Fibroblast of skin of left biceps (primary cell): ENCODE results near the gene PANK2.
"Not testable (repeated sequence)": the region's sequence is repeated elsewhere in the genome, so short reads cannot be mapped to it uniquely, and the experiment has no call there.

Source experiments
- DNase-seq, 2 experiments: peaks; one replicate each; pipeline ENCODE4 v3.0.0-alpha.2; 2013; ENCODE audit warnings: low read depth in 2 of 2

The PANK2 gene

DNA sequence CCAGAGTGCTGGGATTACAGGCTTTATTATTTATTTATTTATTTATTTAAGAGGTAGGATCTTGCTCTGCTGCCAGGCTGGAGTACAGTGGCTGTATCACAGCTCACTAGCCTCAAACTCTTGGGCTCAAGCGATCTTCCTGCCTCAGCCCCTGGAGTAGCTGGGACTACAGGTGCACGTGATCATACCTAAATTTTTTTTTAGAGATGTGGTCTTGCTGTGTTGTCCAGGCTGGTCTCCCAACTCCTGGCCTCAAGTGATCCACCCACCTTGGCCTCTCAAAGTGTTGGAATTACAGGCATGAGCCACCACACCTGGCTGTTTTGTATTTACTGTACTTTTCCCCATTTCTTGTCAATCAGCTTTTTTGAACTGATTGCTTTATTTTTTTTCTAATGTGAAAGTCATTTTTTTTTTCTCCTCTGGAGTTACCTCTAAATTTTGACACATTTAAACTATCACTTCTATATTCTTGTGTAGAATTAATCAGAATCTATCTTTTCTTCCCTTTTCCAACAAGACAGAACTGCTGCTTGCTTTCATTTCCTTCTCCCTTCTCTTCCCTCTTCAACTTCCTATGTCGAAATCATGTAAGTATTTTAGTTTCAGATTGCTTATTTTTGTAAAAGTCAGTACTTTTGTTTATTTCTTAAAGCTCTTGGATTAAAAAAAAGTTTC, 12.0 kb downstream of the PANK2 start:
- no peak for DNase-seq

DNA sequence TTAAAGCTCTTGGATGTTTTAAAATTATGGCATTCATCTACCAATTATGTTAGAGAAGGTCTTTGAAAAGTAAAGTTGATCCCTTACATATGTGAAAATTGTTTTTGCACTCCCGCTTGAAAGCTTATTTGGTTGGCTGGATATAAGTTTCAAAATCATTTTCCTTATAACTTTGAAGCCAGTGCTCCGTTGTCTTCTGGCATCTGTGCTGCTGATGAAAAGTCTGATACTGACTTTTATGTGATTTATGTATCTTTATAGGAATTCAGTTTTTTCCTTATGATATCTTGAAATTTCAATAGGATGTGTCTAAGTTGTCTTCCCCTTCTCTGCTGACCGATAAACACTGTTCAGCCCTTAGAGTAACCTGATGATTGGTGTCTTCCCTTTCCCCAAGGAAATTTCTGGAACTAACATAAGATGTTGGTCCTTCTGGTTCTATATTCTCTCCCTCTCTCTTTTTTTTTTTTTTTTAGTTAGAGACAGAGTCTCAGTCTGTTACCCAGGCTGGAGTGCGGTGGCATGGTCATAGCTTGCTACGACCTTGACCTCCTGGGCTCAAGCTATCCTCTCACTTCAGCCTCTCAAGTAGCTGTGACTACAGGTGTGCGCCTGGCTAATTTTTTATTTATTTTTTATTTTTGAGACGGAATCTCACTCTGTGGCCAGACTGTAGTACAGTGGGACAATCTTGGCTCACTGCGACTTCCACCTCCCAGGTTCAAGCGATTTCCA, 12.7 kb downstream of the PANK2 start:
- no peak for DNase-seq

DNA sequence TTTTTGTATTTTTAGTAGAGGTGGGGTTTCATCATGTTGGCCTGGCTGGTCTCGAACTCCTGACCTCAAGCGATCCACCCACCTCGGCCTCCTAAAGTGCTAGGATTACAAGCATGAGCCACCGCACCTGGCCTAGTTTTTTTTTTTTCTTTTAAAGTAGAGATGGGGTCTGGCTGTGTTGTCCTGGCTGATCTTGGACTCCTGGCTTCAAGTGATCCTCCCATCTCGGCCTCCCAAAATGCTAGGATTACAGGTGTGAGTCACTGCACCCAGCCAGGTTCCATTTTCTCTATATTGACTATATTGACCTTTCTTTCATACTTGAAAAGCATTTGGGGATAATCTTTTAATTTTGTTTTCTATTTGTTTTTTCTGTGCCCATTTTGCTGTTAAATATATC, 13.3 kb downstream of the PANK2 start:
- DNase-seq: no peak

DNA sequence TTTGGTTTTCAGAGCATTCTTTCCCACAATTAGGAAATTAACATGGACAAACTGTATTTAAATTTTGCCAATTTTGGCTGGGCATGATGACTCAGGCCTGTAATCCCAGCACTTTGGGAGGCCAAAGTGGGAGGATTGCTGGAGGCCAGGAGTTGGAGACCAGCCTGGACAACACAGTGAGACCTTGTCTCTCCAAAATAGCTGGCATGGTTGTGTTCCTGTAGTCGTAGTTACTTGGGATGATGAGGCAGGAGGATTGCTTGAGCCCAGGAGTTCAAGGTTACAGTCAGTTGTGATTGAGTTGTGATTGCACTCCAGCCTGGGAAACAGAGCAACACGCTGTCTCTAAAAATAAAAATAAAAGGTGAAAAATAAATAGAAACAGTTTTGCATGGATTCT, 15.0 kb downstream of the PANK2 start:
- no peak for DNase-seq

DNA sequence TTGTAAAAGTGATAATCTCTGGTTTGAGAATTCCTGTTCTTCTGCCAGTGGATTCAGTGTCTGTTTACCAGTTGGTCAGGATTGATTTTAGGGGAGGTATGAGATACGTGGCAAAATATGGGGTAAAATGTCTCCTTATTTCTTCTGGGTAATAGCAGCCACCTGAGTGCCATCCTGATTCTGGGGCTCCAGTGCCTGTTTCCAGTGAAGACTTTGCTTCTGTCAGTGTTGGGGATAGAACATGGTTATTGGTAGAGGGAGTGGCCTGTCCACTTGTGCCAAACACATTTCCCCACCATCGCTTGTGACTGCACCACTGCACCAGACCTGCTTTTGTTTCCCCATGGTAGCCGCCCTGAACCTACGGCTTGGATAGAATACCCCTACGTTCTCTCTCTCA, 15.7 kb downstream of the PANK2 start:
- DNase-seq: no peak

DNA sequence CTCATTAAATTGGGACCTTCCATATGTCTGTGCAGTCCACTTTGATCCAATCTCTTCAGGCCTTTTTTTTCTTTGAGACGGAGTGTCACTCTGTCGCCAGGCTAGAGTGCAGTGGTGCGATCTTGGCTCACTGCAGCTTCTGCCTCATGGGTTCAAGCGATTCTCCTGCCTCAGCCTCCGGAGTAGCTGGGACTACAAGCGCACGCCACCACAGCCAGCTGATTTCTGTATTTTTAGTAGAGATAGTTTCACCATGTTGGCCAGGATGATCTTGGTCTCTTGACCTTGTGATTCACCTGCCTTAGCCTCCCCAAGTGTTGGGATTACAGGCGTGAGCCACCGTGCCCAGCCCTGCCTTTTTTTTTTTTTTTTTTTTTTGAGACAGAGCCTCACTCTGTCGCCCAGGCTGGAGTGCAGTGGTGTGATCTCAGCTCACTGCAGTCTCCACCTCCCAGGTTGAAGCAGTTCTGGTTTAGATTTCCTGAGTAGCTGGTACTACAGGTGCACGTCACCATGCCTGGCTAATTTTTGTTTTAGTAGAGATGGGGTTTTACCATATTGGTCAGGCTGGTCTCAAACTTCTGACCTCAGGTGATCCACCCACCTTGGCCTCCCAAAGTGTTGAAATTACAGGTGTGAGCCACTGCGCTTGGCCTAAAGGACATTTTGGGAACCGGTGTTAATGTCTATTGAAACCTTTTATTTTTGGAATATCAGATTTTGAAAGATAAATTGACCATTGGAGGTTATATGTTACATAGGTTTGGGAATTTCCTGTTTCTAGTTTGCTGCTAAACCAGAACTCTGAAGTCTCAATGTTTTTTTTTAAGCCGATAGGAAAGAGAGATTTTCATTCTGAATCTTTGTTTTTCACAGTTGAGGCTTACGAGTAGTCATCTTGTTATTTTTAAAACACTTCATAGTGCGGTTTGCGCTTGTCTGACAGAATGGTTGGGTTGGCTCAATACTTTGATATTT, 17.8 kb downstream of the PANK2 start:
- not testable (repeated sequence) for DNase-seq

DNA sequence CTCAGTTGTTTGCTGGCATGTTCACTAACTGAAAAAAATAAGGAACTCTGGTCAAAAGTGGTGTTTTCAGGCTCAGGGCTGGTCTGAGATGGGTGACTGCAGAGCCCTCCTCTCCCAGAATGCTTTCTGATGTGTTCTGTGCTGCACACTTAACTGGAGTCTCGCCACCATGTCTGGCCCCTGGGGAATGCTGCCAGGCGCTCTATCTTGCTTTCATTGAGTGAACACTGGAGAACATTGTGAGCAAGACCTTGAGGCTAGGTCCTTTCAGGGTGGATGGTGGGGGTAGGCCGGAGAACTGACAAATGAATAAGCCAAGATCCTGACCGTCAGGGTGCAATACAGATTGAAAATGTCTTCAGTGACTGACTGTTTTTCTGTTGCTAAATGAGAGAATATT, 19.5 kb downstream of the PANK2 start:
- DNase-seq: no peak

DNA sequence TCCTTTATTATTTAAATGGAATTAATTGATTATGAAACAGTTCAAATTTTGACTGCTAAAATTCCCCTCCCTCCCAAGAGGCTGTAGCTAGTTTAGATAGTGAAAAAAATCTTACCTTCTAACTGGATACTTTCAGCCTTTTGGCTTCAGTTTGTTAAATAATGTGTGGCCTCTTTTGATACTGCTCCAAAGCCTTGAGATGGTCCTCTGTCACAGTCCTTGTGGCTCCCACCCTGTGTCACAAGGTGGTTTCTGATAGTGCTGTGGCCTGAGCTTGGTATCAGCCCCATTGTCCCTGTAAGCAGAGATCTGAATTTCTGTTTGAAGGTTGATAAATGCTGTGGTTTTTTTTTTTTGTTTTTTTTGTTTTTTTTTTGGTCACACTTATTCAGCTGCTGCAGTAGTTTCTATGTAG, 20.8 kb downstream of the PANK2 start:
- no peak for DNase-seq

DNA sequence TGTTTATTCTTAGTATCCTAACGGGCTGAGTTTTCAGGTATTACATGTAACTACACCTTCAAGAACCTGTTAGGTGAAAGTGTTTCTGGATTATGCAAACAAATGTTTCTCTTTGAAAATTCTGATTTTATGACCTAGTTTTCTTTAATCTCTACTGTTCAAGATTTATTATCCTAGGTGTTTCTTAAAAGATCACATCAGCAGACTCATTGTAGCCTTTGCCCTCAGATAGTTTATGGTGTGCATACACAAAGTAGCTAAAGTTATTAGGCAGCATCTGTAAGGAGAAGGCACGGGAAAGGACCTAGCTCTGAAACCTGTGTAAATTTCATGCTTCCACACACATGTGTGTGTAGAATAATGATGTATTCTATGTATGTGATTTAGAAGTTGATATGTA, 21.7 kb downstream of the PANK2 start:
- DNase-seq: no peak

DNA sequence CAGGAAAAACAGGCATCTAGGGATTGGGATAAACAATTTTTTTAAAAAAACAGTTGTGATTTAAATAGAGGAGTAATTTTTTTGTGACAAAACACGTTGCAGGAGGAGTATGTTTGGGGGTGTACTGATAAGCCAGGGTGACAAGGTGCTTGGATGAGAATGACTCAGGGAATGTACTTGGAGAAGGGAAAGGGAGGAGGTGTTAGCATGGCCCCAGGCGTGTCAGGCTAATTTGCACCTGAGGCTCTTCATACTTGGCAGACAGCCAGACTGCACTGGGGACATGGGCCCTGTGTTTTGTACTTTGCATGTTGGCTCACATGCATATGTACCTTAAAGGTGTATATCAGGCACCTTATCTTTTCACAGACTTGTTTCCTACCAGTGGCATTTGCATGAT, 22.8 kb downstream of the PANK2 start:
- no peak for DNase-seq

DNA sequence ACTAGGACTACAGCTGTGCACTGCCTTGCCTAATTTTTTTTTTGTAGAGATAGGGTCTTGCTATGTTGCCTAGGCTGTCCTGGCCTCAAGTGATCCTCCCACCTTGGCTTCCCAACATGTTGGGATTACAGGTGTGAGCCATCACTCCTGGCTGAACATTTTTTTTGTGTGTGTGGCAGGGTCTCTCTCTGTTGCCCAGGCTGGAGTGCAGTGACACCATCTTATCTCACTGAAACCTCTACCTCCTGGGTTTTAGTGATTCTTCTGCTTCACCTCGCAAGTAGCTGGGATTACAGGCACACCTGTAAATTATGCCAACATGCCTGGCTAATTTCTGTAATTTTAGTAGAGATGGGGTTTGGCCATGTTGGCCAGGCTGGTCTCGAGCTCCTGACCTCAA, 25.3 kb downstream of the PANK2 start:
- DNase-seq: no peak

DNA sequence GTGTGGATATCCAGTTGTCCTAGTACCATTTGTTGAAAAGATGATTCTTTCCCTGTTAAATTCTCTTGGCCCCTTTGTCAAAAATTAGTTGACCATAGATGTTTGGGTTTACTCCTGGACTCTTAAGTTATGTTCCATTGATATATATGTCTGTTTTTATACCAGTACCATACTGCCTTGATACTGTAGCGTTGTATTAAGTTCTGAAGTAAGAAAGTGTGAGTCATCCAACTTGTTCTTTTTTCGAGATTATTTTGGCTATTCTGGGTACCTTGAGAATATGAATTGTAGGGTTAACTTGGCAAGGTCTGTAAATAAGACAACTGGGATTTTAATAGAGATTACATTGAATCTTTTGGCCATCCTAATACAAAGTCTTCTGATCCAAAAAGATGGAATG, 26.5 kb downstream of the PANK2 start:
- no peak for DNase-seq

DNA sequence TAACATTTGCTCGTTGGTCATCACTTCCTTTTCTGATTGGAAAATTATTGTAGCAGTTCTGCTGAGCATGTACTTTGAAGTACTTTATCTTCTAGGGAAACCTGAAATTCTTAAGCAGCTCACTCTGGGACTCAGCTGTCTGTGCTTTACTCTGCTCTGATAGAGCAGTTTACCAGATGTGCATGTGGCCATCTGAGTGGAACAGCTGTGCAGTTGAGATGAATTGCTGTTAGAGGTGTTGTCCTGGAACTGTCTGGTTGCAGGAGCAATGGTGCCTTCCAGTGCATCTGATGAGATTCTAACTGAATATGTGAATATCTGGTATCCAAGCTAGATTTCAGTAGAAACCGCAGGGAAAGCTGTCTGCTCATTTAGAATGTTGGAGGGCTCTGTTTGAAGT, 27.2 kb downstream of the PANK2 start:
- no peak for DNase-seq

DNA sequence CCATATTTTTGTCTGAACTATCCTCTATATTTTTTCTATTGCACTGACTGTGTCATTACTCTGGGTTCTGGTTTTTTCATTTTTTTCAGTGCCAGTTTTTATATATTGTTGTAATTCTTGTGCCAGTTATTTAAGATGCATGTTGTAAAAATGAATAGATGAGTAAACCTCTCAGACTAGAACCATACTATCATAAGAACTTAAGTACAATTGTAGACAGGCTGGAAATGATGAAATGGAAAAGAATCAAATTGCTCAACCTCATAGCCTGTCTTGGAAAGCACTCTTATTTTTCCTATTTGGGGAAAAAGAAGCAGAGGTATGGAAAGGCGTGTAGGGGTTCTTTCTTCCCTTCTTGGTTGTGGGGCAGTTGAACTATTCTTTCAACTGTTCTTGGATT, 30.2 kb downstream of the PANK2 start:
- DNase-seq: peak in 1 of 2 experiments; percentile 25

DNA sequence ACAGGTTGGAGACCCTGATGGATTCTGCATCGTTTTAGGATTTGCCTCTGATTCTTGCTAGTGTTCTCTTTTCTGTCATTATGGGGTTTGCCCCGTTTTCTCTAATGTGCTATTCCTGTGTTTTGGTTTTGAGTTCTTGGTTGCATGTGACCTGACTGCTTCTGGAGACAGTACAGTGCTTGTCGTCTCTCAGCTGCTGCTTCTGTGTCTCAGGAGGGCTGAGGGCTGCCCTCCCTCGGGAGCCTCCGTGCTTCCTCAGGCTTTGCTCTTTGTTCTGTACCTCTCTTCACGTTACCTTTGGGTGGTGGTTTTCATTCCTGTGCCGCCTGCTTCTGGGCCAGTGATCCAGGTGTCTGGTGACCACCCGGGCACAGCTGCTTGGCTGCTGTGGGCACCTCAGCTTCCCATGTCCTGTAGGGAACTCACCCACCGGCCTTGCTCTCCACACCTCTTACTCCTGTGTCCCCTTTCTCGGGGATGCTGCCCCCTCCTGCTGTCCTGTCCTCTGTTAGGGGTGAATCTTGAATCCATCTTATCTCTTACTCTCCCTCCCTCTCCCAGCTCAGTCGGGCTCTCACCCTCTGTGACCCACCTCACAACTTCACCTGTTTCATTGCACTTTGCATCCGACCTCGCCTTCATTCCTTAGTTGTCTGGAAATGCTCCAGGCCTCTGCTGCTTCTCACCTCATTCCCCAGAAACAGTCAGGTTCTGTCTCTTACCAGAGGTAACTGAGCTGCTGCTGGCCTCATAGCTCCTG, 33.2 kb downstream of the PANK2 start:
- DNase-seq: no peak

DNA sequence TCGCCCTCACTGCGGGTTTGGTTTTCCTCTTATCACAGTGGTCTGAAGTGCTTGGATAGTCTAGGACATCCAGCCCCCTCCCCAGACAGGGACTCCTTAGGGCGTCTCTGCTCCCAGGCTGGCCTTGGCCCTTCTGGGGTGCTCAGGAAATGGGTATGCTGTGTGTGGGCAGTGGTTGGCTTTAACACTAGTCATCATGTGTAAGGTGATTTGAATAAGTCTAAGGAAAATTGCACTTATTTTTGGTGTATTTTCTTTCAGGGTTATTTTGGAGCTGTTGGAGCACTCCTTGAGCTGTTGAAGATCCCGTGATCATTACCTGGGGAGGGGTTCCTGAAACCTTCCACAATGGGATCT, 33.8 kb downstream of the PANK2 start:
- DNase-seq: no peak

DNA sequence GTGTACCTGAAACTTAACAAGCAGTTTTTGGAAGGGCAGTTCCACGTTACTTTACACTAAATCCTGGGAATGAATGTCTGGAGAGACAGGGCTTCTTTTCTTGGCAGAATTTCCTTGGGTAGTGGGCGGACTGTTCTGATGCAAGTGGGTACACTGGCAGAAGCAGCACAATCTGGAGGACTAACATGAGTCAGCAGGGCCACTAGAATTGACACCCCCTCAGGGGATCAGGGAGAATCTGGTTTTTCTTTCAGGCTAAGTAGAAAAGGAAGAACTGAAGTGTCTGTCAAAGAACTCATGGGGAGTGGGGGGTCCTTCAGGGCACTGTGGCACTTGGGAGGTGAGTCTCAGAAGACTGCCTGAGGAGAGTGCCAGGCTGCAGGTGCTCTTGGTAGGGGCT, 34.6 kb downstream of the PANK2 start:
- DNase-seq: no peak

DNA sequence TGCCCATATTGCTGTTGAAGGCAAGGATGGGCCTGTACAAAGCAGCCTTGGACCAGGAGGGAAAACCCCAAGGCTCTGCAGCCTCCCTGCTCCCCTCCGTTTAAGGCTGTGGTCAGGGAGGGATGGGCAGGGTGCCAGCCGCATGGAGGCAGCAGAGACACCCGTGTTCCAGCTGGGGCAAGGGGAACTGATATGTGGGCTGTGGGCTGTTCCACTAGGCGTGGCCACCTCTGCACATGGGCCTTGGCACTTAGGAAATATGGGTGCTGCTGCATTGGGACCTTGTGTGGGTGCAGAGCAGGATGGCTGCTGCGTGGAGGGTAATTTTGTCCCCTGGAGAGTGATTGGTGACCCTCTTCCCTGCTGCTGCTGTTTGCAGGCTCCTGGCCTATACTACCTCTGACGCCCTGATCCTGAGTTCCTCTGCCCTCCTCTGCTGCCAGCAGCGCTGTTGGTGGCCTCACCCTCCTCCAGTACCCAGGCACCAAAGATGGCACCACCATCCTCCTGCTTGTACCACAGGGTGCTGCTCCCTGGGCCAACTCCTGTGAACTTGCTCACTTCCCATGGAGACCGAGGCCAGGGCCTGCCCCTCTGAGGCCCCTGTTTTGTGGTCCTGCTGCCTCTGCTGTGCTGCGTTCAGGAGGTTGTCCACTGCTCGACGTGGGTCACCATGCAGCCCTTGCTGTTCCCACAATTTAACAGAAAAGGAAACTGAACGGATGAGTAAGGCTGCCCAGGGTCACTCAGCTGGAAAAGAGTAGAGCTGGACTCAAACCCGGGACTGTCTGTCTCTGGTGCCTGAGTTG, 35.3 kb downstream of the PANK2 start:
- DNase-seq: no peak

DNA sequence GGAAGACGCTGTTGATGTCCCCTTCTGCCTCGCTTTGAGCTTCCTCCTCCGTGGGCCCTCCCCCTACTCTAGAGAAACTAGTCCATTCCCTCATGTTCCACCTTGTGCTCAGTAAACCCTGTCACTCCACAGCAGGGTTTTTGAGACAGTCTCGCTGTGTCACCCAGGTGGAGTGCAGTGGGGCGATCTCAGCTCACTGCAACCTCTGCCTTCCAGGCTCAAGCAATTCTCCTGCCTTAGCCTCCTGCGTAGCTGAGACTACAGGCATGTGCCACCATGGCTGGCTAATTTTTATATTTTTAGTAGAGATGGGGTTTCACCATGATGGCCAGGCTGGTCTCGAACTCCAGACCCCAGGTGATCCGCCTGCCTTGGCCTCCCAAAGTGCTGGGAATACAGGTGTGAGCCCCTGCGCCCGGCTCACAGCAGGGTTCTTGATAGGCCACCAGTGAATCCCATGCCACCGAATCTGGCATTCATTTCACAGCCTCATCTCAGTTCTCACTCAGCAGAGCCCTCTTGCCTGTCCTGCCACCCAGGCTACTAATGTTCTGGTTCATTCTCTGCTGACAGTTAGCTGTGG, 36.0 kb downstream of the PANK2 start:
- no peak for DNase-seq

DNA sequence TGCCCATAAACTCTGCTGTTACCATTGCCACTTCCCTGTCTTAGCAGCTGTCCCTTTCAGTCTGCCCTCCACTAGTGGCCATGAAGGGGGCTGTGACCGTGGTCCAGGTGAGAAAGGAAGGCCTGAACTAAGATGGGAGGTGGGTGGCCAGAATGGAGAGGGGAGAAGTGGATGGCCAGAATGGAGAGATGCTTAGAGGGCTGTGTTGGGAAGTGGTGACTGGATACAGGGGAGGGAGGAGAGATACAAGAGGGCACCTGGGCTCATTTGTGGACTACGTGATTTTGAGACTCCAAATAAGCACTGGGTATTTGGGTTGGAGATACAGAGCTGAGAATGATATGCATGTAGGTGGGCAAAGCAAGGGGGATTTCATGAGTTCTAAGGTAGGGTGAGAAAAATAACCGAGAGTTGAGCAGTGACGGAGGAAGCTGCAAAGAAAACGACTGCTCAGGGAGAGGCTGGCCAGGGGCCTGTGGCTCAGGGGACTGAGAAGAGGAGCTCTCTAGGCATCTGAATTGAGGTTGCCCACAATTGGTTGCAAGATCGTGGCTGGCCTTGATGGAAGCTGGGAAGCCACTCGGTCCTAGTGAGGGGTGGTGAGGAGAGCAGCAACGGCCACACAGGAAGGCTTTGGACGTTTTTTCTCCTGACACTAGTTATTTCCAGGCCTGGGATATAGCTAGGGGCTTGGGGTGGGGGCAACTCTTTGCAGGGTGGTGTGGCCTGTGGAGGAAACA, 36.9 kb downstream of the PANK2 start:
- no peak for DNase-seq
